Activated CD4-positive, alpha-beta T cell treated with anti-CD3 and anti-CD28 coated beads, Interleukin-2, amount 10 ng/mL, durations not matched to agents 24 days and 14 days (primary cell): Measurements from ENCODE around the gene RAX2. TPM values are rescaled to one million over a fixed set of nuclear protein-coding genes. Genes with fewer than 3 reads are reported as not detected.

ENCODE experiments used
- total RNA-seq: library from RNA; stranded (reverse); gene quantifications from 2 replicates; pipeline ENCODE4 v1.2.3, GENCODE V29; 2022

RAX2 gene
- total RNA-seq, 1 donor from 2014 or later, result not detected

Other genes with a start within 250 kb of the RAX2 start
- 1.4 and 2.2 TPM in 2 replicates for gene TEKTIP1, start 233.1 kb downstream of the RAX2 start, total RNA-seq
- 119 and 124 TPM in 2 replicates for gene MFSD12, start 214.6 kb downstream of the RAX2 start, total RNA-seq
- 53.7 and 59.3 TPM in 2 replicates for gene HMG20B, start 199.3 kb downstream of the RAX2 start, total RNA-seq
- gene GIPC3, start 186.8 kb downstream of the RAX2 start, total RNA-seq, result 0.36 and 0.37 TPM in 2 replicates
- 0.42 and 0.50 TPM in 2 replicates for gene TBXA2R, start 165.4 kb downstream of the RAX2 start, total RNA-seq
- 37.4 and 39.6 TPM in 2 replicates for gene CACTIN, start 145.4 kb downstream of the RAX2 start, total RNA-seq
- gene PIP5K1C, start 71.8 kb downstream of the RAX2 start, total RNA-seq, result 21.4 and 22.5 TPM in 2 replicates
- 0.09 TPM in 1 of 2 replicates, not detected in the other for gene TJP3, start 63.8 kb downstream of the RAX2 start, total RNA-seq
- gene APBA3, start 10.5 kb downstream of the RAX2 start, total RNA-seq, result 41.5 and 48.7 TPM in 2 replicates
- gene MRPL54, start 9.5 kb downstream of the RAX2 start, total RNA-seq, result 91.4 and 96.6 TPM in 2 replicates
- 31.6 and 32.3 TPM in 2 replicates for gene MATK, start 14.2 kb upstream of the RAX2 start, total RNA-seq
- gene ZFR2, start 96.8 kb upstream of the RAX2 start, total RNA-seq, result not detected in 2 replicates
- gene ATCAY, start 108.5 kb upstream of the RAX2 start, total RNA-seq, result not detected in 2 replicates
- not detected in 2 replicates for gene NMRK2, start 160.8 kb upstream of the RAX2 start, total RNA-seq
- gene DAPK3, start 198.9 kb upstream of the RAX2 start, total RNA-seq, result 45.6 and 46.7 TPM in 2 replicates
- 2,394 and 2,438 TPM in 2 replicates for gene EEF2, start 213.2 kb upstream of the RAX2 start, total RNA-seq
- gene PIAS4, start 235.5 kb upstream of the RAX2 start, total RNA-seq, result 32.2 and 33.2 TPM in 2 replicates